Upper lobe of left lung (tissue), 6 donors: ENCODE results near the gene ZCCHC24. TPM values are rescaled to one million over a fixed set of nuclear protein-coding genes. Genes with fewer than 3 reads are reported as not detected.

Experiments used
- ATAC-seq, 2 donors: fragments of 200-7000 bp; cut with Tn5 transposase; one replicate each; pipeline ENCODE4 v1.9.1; 2022; ENCODE audit warnings: mild to moderate bottlenecking in 2 of 2, moderate library complexity in 2 of 2; ENCODE audit not compliant: low FRiP score in 2 of 2
- DNase-seq, 2 donors: peaks; one replicate each; pipeline ENCODE4 v3.0.0-alpha.2; 2019 to 2020
- H3K27ac ChIP-seq, 4 donors: fragments of 200-600 bp; sonication (generic); one replicate each; pipeline ENCODE4 v1.5.1; 2016 to 2019
- H3K27me3 ChIP-seq, 4 donors: fragments of 200-600 bp; sonication (generic); one replicate each; pipeline ENCODE4 v1.5.1; 2017 to 2019
- H3K36me3 ChIP-seq, 4 donors: fragments of 200-600 bp; sonication (generic); one replicate each; pipeline ENCODE4 v1.5.1; 2016 to 2019
- H3K4me1 ChIP-seq, 4 donors: fragments of 200-600 bp; sonication (generic); one replicate each; pipeline ENCODE4 v1.5.1; 2018 to 2019
- H3K4me3 ChIP-seq, 4 donors: fragments of 200-600 bp; sonication (generic); one replicate each; pipeline ENCODE4 v1.5.1; 2017 to 2019; ENCODE audit warnings: mild to moderate bottlenecking in 2 of 4, moderate library complexity in 1 of 4
- H3K9me3 ChIP-seq, 4 donors: fragments of 200-600 bp; sonication (generic); one replicate each; pipeline ENCODE4 v1.5.1; 2018 to 2019
- EP300 ChIP-seq, 4 donors: sonication (generic); formaldehyde crosslinking; IDR thresholded peaks; one replicate each; pipeline ENCODE4 v1.5.1; 2017; ENCODE audit warnings: antibody characterized with exemption in 4 of 4, control low read depth in 2 of 4
- POLR2A ChIP-seq, 4 donors: fragments of 450-650 bp; IDR thresholded peaks; one replicate each; pipeline ENCODE4 v1.5.1; 2016 to 2017; ENCODE audit warnings: antibody characterized with exemption in 4 of 4, mild to moderate bottlenecking in 2 of 4
- POLR2AphosphoS5 ChIP-seq, 2 donors: sonication (generic); formaldehyde crosslinking; IDR thresholded peaks; one replicate each; pipeline ENCODE4 v1.5.1; 2017; ENCODE audit warnings: antibody characterized with exemption in 2 of 2
- WGBS, 2 donors: methylation state at CpG; one replicate each; pipeline ENCODE4 v1.1.5; 2017 to 2018; 5-methylcytosine and 5-hydroxymethylcytosine counted together
- total RNA-seq, 6 donors: library from RNA; depleted of rRNA in 4 of 6; stranded (reverse); fragments of >200 nt in 4 of 6; gene quantifications; one replicate each; pipeline versions ENCODE4 v1.1.0 to v1.2.1, GENCODE V29; 2016 to 2021
- TF ChIP-seq, protein P1 (sequence below), 6 experiments: fragments of 450-650 bp in 4 of 6; fragments of 200-600 bp in 2 of 6; sonication (generic) in 2 of 6; IDR thresholded peaks; one replicate each; pipeline ENCODE4 v1.5.1; 2016 to 2019; ENCODE audit warnings: antibody characterized with exemption in 6 of 6
- donor health status: DM: no; HTN: no; CAD: no; lungs with moderate emphysema.
- donor health status: DM: no; HTN: yes; CAD: no; lungs with severe emphysema.

ZCCHC24 gene
- total RNA-seq, 6 donors from 2014 or later, result 12.6 to 45.7 (median 21.0) TPM

DNA sequence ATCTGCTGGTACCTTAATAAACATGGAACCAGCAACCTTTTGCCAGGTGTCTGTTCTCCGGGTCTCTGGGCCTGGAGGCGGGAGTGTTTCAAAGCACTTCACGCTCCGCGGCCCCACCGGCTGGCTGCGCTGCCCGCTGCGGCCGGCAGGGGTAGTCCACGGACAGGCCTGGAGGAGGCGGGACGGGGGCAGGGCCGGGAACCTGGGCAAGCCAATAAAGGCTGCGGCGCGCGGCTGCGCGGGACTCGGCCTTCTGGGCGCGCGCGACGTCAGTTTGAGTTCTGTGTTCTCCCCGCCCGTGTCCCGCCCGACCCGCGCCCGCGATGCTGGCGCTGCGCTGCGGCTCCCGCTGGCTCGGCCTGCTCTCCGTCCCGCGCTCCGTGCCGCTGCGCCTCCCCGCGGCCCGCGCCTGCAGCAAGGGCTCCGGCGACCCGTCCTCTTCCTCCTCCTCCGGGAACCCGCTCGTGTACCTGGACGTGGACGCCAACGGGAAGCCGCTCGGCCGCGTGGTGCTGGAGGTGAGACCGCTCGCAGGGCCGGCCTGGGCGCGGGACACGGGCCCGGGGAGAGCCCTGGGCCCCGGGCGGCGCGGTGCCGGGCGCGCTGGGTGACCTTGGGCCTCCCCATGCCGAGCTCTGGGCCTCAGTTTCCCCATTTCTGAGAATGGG is 98.1 kb downstream of the ZCCHC24 start, which contains the start of gene PPIF:
Gene PPIF (plus strand): TSS at position 244 of the 668 bp plus-strand sequence. CDS start 80 bp downstream, at position 324.
- Histone ChIP-seq H3K9me3 (no peaks in the 10 kb centered on the region), H3K4me3 (peak within 1 kb of the TSS; percentile 61 to 77 (median 74)), H3K4me1 (peaks cover 23 to 33% (median 25%) of the 10 kb centered on the region in 4 donors), H3K27me3 (no peaks in the 10 kb centered on the region), H3K36me3 (peaks cover 9 to 36% (median 25%) of the 10 kb centered on the region in 4 donors), H3K27ac (peak within 1 kb of the TSS; percentile 81 to 94 (median 90))
- WGBS, 2 donors, result 0 to 2% methylated on average over 14 to 61 of the region's 77 CpGs
- ATAC-seq (peak; percentile 94 to 96), DNase-seq (peak; percentile 98 to 99)
- TF ChIP-seq POLR2AphosphoS5 (IDR thresholded peaks at IDR 0.05) (peak; percentile 51 to 89), POLR2A (IDR thresholded peaks at IDR 0.05) (peak in 3 of 4 donors; percentile 68 to 86 (median 74)), EP300 (IDR thresholded peaks at IDR 0.05) (no peak)
- TF ChIP-seq, protein P1, sequence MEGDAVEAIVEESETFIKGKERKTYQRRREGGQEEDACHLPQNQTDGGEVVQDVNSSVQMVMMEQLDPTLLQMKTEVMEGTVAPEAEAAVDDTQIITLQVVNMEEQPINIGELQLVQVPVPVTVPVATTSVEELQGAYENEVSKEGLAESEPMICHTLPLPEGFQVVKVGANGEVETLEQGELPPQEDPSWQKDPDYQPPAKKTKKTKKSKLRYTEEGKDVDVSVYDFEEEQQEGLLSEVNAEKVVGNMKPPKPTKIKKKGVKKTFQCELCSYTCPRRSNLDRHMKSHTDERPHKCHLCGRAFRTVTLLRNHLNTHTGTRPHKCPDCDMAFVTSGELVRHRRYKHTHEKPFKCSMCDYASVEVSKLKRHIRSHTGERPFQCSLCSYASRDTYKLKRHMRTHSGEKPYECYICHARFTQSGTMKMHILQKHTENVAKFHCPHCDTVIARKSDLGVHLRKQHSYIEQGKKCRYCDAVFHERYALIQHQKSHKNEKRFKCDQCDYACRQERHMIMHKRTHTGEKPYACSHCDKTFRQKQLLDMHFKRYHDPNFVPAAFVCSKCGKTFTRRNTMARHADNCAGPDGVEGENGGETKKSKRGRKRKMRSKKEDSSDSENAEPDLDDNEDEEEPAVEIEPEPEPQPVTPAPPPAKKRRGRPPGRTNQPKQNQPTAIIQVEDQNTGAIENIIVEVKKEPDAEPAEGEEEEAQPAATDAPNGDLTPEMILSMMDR (IDR thresholded peaks at IDR 0.05), result peak; percentile 97 to 100 (median 98)

DNA sequence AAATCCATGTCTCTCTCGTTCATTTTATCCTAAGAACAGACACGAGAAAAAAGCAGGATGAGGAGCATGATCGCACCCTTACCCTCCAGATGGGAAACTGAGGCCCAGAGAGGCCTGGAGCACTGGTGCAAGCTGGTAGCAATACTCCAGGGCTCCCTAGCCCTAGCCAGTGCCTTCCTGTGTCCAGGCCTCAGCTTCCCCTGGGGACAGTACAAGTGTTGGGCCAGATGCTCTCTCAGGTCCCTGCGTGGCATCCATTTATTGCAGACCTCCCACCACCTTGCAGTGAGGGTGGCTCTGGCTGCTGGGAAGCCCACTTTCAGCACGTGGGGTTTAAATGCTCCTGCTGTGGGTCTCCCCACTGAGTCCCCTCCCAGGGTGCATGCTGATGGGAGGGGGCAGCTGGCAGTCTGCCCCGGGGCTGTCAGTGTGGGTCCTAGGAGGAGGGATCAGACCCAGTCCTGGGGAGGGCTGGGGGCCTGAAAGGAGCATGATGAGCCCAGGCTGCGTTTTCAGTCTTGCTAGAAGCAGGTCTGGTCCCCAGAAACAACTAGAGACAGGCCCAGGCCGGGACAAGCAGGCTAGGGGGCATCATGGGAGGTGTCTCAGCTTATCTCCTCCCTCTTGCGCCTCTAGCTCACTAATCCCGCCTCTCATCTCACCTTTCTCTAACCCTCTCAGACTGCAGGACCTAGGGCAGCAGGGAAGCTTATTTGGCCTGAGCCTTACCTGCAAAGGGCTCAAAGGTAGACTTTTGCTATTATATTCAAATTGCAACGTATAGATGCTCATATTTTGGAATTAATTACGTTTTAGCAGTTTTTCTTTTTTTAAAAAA is 98.8 kb downstream of the ZCCHC24 start:
- H3K27ac ChIP-seq, result peak overlapping the region in 1 of 4 donors; percentile 94
- no peak for ATAC-seq
- DNase-seq, result no peak
- peaks cover 23 to 33% (median 25%) of the 10 kb centered on the region in 4 donors for H3K4me1 ChIP-seq
- no peaks in the 10 kb centered on the region for H3K9me3 ChIP-seq
- WGBS, 2 donors, result 64 to 66% methylated on average over 8 to 12 of the region's 12 CpGs
- no peaks in the 10 kb centered on the region for H3K27me3 ChIP-seq
- H3K36me3 ChIP-seq, result peaks cover 5 to 29% (median 18%) of the 10 kb centered on the region in 4 donors
- TF ChIP-seq, protein P1 (IDR thresholded peaks at IDR 0.05), result no peak
- TF ChIP-seq POLR2AphosphoS5 (IDR thresholded peaks at IDR 0.05), result no peak
- no peak for TF ChIP-seq EP300 (IDR thresholded peaks at IDR 0.05)
- TF ChIP-seq POLR2A (IDR thresholded peaks at IDR 0.05), result no peak
- H3K4me3 ChIP-seq, result peak overlapping the region in 2 of 4 donors; percentile 61 to 73

DNA sequence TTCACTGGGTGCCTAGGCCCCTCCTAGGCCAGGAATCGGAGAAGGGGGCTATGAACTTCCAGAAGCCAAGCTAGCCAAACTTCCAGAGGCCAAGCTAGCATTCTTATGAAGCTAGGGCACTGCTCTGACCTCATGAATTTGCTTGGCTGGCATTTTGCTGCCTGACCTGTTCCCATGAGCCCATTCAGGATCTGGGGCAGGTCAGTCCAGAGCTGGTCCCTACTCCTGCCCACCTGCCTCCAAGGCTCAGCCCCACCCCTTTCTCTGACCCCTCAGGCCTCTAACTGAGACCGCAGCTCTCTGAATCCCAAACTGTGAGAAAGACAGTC is 99.4 kb downstream of the ZCCHC24 start:
- Histone ChIP-seq H3K9me3 (no peaks in the 10 kb centered on the region), H3K27me3 (no peaks in the 10 kb centered on the region), H3K27ac (no peak overlapping the region), H3K4me1 (peaks cover 23 to 33% (median 25%) of the 10 kb centered on the region in 4 donors), H3K36me3 (peaks cover 5 to 22% (median 13%) of the 10 kb centered on the region in 4 donors), H3K4me3 (no peak overlapping the region)
- DNase-seq (peak in 1 of 2 donors; percentile 9), ATAC-seq (no peak)
- WGBS, 2 donors, result 83 to 87% methylated on average over 2 of the region's 2 CpGs
- TF ChIP-seq POLR2A (IDR thresholded peaks at IDR 0.05), result no peak
- TF ChIP-seq POLR2AphosphoS5 (IDR thresholded peaks at IDR 0.05), result no peak
- TF ChIP-seq, protein P1 (IDR thresholded peaks at IDR 0.05), result no peak
- TF ChIP-seq EP300 (IDR thresholded peaks at IDR 0.05), result no peak

DNA sequence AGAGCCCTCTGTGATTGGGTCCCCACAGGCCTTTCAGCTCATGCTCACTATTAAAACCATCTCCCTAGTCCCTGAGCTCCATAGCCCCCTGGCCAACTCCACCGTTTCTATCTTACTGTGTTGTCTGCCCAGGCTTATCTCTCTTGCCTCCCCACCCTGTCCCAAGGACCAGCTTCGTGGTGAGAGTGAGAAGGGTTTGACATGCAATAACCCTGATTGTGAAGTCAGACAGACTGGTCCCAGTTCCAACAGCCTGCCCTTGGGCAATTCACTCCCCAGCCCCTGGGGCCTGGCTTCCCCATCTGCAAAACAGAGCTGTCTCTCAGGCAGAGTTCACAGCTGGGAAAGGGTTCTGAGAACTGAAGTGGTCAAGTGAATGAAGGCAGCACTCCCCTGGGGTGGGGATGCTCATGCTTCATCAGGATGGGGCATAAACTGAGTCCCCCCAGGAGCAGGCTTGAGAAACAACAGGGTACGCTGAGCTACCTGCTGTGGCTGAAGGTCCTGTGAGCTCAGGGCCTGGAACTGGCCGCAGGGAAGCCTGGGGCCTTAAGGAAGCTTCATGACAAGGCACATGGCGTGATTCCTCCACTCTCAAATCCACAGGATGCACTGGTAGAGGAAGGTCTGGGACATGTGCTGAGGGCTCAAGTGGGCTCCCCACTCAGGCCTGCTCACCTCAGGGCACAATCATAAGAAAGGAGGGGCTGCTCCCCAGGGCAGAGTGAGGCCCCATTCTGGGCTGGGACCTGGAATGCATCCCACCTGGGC is 100.0 kb downstream of the ZCCHC24 start:
- no peaks in the 10 kb centered on the region for H3K9me3 ChIP-seq
- no peak overlapping the region for H3K4me3 ChIP-seq
- no peaks in the 10 kb centered on the region for H3K27me3 ChIP-seq
- peaks cover 23 to 33% (median 25%) of the 10 kb centered on the region in 4 donors for H3K4me1 ChIP-seq
- no peak overlapping the region for H3K27ac ChIP-seq
- peaks cover 3 to 17% (median 7%) of the 10 kb centered on the region in 4 donors for H3K36me3 ChIP-seq
- DNase-seq (peak in 1 of 2 donors; percentile 40), ATAC-seq (no peak)
- WGBS, 2 donors, result 81 to 85% methylated on average over 2 to 5 of the region's 5 CpGs
- TF ChIP-seq, protein P1 (IDR thresholded peaks at IDR 0.05), result no peak
- no peak for TF ChIP-seq EP300 (IDR thresholded peaks at IDR 0.05)
- no peak for TF ChIP-seq POLR2A (IDR thresholded peaks at IDR 0.05)
- TF ChIP-seq POLR2AphosphoS5 (IDR thresholded peaks at IDR 0.05), result no peak
